ENCODE data around the gene ARVCF. TPM values are rescaled to one million over a fixed set of nuclear protein-coding genes. Genes with fewer than 3 reads are reported as not detected.

ARVCF gene
- total and polyA plus RNA-seq, 9 of the 15 experiments (the other 6 are each of a cell fraction or from before 2014, with no cell fraction given): 0.03 to 97.4 (median 15.6) TPM

DNA sequence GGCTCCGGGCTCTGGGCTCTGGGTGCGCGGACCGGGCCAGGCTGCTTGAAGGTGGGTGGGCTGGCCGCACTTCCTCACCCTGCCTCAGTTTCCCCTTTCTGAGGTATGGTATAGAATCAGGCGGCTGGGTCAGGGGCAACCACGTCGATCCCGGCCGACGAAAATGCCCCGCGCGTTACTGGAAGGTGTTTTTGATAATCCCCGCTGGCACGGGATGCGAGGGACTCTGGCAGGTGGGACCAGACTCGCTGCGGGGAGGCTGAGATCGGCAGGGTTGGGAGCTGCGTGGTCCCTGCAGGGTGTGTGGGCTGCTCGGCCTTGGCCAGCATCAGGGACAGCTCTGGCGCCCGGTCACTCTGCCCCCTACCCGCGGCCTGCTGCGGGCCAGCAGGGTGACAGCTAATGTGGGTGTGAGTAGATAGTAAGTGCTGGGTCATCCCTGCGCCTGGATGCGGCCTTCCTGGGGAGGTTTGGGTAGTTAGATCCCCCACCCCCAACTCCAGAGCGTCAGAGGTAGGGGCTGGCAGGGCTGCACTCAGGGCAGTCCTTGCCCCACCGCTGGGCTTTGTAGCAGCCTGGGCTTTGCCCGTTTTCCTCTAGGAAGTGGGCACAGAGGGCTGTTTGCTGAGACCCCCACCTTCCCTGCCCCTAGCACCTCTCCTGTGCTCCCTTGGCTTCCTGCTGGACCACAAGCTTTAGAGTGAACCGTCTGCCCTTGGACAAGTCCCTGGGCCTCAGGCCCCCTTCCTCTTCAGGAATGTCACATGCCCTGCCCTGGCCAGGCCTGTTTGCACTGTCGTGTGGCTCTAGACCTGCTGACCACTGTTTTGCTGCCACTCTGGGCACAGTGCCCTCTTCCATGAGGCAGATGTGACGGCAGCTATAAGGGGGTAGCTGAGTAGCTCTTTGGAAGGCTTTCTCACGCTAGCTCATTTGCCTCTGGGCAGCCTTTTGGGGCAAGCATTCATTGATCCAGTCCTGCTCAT lies 4.9 kb upstream of the ARVCF start (continued):
- TF ChIP-seq, protein P1, sequence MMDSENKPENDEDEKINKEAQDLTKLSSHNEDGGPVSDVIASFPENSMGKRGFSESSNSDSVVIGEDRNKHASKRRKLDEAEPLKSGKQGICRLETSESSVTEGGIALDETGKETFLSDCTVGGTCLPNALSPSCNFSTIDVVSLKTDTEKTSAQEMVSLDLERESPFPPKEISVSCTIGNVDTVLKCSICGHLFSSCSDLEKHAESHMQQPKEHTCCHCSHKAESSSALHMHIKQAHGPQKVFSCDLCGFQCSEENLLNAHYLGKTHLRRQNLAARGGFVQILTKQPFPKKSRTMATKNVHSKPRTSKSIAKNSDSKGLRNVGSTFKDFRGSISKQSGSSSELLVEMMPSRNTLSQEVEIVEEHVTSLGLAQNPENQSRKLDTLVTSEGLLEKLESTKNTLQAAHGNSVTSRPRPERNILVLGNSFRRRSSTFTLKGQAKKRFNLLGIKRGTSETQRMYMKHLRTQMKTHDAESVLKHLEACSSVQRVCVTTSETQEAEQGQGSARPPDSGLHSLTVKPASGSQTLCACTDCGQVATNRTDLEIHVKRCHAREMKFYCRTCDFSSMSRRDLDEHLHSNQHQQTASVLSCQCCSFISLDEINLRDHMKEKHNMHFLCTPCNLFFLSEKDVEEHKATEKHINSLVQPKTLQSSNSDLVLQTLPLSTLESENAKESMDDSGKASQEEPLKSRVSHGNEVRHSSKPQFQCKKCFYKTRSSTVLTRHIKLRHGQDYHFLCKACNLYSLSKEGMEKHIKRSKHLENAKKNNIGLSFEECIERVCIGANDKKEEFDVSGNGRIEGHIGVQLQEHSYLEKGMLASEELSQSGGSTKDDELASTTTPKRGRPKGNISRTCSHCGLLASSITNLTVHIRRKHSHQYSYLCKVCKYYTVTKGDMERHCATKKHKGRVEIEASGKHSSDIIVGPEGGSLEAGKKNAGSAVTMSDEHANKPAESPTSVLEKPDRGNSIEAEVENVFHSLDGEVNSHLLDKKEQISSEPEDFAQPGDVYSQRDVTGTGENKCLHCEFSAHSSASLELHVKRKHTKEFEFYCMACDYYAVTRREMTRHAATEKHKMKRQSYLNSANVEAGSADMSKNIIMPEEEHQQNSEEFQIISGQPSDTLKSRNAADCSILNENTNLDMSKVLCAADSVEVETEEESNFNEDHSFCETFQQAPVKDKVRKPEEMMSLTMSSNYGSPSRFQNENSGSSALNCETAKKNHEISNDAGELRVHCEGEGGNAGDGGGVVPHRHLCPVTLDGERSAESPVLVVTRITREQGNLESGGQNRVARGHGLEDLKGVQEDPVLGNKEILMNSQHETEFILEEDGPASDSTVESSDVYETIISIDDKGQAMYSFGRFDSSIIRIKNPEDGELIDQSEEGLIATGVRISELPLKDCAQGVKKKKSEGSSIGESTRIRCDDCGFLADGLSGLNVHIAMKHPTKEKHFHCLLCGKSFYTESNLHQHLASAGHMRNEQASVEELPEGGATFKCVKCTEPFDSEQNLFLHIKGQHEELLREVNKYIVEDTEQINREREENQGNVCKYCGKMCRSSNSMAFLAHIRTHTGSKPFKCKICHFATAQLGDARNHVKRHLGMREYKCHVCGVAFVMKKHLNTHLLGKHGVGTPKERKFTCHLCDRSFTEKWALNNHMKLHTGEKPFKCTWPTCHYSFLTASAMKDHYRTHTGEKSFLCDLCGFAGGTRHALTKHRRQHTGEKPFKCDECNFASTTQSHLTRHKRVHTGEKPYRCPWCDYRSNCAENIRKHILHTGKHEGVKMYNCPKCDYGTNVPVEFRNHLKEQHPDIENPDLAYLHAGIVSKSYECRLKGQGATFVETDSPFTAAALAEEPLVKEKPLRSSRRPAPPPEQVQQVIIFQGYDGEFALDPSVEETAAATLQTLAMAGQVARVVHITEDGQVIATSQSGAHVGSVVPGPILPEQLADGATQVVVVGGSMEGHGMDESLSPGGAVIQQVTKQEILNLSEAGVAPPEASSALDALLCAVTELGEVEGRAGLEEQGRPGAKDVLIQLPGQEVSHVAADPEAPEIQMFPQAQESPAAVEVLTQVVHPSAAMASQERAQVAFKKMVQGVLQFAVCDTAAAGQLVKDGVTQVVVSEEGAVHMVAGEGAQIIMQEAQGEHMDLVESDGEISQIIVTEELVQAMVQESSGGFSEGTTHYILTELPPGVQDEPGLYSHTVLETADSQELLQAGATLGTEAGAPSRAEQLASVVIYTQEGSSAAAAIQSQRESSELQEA (IDR thresholded peaks at IDR 0.05; ENCODE audit: low read depth): no peak
- TF ChIP-seq STAG1 (CRISPR knock-in tag; IDR thresholded peaks at IDR 0.05; ENCODE audit: borderline replicate concordance): no peak
- TF ChIP-seq KAT2B (IDR thresholded peaks at IDR 0.05; ENCODE audit: low read depth, low read length): peak; percentile 8
- no peak for TF ChIP-seq NCOA4 (IDR thresholded peaks at IDR 0.05; ENCODE audit: partially characterized antibody)
- peak; percentile 64; the same call in 1 of the 2 replicates for TF ChIP-seq ZNF445 (CRISPR knock-in tag; IDR thresholded peaks at IDR 0.05; ENCODE audit: low read depth)
- TF ChIP-seq, protein P2, sequence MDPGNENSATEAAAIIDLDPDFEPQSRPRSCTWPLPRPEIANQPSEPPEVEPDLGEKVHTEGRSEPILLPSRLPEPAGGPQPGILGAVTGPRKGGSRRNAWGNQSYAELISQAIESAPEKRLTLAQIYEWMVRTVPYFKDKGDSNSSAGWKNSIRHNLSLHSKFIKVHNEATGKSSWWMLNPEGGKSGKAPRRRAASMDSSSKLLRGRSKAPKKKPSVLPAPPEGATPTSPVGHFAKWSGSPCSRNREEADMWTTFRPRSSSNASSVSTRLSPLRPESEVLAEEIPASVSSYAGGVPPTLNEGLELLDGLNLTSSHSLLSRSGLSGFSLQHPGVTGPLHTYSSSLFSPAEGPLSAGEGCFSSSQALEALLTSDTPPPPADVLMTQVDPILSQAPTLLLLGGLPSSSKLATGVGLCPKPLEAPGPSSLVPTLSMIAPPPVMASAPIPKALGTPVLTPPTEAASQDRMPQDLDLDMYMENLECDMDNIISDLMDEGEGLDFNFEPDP (CRISPR knock-in tag; IDR thresholded peaks at IDR 0.05): peak; percentile 92
- no peak for TF ChIP-seq IRF2 (CRISPR knock-in tag; IDR thresholded peaks at IDR 0.05)
- TF ChIP-seq HEY1 (CRISPR knock-in tag; IDR thresholded peaks at IDR 0.05; ENCODE audit: borderline replicate concordance): no peak
- TF ChIP-seq PCBP1 (IDR thresholded peaks at IDR 0.05; ENCODE audit: low read depth, low read length, poor library complexity, severe bottlenecking): no peak
- TF ChIP-seq SUPT5H (IDR thresholded peaks at IDR 0.05): no peak
- TF ChIP-seq MAFF (IDR thresholded peaks at IDR 0.05; ENCODE audit: low read length): peak; percentile 77
- no peak for TF ChIP-seq CEBPB (tag; IDR thresholded peaks at IDR 0.05)
- TF ChIP-seq, protein P3, sequence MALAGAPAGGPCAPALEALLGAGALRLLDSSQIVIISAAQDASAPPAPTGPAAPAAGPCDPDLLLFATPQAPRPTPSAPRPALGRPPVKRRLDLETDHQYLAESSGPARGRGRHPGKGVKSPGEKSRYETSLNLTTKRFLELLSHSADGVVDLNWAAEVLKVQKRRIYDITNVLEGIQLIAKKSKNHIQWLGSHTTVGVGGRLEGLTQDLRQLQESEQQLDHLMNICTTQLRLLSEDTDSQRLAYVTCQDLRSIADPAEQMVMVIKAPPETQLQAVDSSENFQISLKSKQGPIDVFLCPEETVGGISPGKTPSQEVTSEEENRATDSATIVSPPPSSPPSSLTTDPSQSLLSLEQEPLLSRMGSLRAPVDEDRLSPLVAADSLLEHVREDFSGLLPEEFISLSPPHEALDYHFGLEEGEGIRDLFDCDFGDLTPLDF (CRISPR knock-in tag; IDR thresholded peaks at IDR 0.05): peak; percentile 71
- TF ChIP-seq, protein P4, sequence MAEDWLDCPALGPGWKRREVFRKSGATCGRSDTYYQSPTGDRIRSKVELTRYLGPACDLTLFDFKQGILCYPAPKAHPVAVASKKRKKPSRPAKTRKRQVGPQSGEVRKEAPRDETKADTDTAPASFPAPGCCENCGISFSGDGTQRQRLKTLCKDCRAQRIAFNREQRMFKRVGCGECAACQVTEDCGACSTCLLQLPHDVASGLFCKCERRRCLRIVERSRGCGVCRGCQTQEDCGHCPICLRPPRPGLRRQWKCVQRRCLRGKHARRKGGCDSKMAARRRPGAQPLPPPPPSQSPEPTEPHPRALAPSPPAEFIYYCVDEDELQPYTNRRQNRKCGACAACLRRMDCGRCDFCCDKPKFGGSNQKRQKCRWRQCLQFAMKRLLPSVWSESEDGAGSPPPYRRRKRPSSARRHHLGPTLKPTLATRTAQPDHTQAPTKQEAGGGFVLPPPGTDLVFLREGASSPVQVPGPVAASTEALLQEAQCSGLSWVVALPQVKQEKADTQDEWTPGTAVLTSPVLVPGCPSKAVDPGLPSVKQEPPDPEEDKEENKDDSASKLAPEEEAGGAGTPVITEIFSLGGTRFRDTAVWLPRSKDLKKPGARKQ (CRISPR knock-in tag; IDR thresholded peaks at IDR 0.05): no peak

Measured in K562 (cell line).